Measurements from ENCODE around the gene ITIH1. TPM values are rescaled to one million over a fixed set of nuclear protein-coding genes. Genes with fewer than 3 reads are reported as not detected.
"Not testable (repeated sequence)": the region's sequence is repeated elsewhere in the genome, so short reads cannot be mapped to it uniquely, and the experiment has no call there.

ITIH1 gene
- total RNA-seq, 1 donor, result not detected

DNA sequence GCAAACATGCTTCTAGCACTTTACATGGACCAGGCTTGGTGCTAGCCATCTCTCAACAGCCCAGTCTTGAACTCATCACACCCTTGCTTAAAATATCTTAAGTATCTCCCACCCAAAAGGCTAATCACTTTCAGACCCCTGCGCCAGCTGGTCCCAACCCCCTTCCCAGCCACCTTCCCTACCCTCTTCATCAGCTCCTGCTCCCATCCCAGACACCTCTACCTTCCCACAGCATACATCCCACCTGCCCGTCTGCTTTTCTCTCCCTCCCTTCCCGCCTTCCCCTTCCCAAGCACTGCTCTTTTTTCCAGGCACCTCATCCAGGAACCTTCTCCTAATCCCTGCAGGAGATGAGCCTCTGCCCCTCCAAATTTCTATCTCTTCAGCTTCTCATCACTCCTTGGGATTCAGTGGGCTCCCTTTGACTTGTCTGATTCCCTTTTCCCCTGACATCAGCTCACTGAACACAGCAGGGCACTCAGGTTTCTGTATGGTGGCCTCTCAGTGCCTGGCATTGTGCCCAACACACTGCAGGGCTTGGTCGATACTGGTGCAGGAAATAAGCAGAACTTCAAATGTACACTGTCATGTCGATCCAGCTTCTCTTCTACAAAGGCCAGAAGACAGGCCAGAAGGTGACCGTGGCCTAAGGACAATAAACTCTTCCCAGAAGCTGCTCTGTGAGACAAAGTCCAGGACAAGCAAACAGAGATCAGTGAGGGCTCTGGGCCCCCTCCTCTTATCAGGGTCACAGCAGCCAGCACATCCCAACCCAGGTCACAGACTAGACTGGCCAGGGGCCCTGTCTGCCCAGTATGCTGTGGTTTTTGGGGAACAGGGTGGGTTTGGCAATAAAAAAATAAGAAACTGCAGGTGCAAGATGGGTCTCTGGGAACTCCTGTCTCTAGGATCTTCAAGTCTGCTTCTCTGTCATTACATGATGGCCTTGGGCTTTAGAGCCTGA is 2.2 kb upstream of the ITIH1 start:
- Histone ChIP-seq H3K27me3 (ENCODE audit: insufficient read depth, low read length) (peaks cover 7% of the 10 kb centered on the region), H3K36me3 (ENCODE audit: insufficient read depth, low read length) (no peaks in the 10 kb centered on the region), H3K4me2 (ENCODE audit: insufficient read depth, low read length) (no peak overlapping the region), H3K9me3 (ENCODE audit: low read depth, low read length) (no peaks in the 10 kb centered on the region), H3K4me3 (ENCODE audit: insufficient read depth, low read length) (no peak overlapping the region), H2AFZ (ENCODE audit: low read length) (no peak overlapping the region), H3K4me1 (ENCODE audit: insufficient read depth, low read length) (no peaks in the 10 kb centered on the region), H4K20me1 (ENCODE audit: insufficient read depth, low read length) (no peaks in the 10 kb centered on the region), H3K27ac (ENCODE audit: low read depth, low read length) (no peak overlapping the region), H3K79me2 (ENCODE audit: insufficient read depth, low read length) (peaks cover 4% of the 10 kb centered on the region)
- TF ChIP-seq, protein P1, sequence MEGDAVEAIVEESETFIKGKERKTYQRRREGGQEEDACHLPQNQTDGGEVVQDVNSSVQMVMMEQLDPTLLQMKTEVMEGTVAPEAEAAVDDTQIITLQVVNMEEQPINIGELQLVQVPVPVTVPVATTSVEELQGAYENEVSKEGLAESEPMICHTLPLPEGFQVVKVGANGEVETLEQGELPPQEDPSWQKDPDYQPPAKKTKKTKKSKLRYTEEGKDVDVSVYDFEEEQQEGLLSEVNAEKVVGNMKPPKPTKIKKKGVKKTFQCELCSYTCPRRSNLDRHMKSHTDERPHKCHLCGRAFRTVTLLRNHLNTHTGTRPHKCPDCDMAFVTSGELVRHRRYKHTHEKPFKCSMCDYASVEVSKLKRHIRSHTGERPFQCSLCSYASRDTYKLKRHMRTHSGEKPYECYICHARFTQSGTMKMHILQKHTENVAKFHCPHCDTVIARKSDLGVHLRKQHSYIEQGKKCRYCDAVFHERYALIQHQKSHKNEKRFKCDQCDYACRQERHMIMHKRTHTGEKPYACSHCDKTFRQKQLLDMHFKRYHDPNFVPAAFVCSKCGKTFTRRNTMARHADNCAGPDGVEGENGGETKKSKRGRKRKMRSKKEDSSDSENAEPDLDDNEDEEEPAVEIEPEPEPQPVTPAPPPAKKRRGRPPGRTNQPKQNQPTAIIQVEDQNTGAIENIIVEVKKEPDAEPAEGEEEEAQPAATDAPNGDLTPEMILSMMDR (IDR thresholded peaks at IDR 0.05; ENCODE audit: extremely low read depth, low read depth, low read length), result no peak
- no peak for DNase-seq (ENCODE audit: insufficient read length, low spot score, missing footprints)

DNA sequence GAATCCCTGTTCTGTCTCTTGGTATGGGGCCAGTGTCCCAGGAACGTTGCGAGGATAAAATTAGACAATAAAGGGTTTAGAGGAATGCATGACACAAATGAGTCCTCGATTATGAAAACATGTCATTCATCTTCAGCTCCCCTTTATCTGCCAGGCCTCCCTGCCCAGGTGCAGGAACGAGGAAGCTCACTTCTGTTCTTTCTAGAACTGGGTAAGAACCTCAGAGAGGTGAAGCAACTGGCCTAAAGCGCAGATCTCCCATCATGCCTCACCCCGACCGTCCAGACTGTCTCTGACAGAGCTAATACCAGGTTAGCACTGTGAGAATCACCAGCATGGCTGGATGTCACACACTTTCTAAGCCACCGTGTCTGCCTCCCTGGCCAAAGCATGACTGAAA is 1.5 kb upstream of the ITIH1 start:
- H4K20me1 ChIP-seq (ENCODE audit: insufficient read depth, low read length), result no peaks in the 10 kb centered on the region
- no peaks in the 10 kb centered on the region for H3K9me3 ChIP-seq (ENCODE audit: low read depth, low read length)
- no peak for DNase-seq (ENCODE audit: insufficient read length, low spot score, missing footprints)
- no peaks in the 10 kb centered on the region for H3K36me3 ChIP-seq (ENCODE audit: insufficient read depth, low read length)
- H3K79me2 ChIP-seq (ENCODE audit: insufficient read depth, low read length), result no peaks in the 10 kb centered on the region
- no peak overlapping the region for H3K4me3 ChIP-seq (ENCODE audit: insufficient read depth, low read length)
- TF ChIP-seq, protein P1 (IDR thresholded peaks at IDR 0.05; ENCODE audit: extremely low read depth, low read depth, low read length), result no peak
- H3K4me2 ChIP-seq (ENCODE audit: insufficient read depth, low read length), result no peak overlapping the region
- no peak overlapping the region for H3K27ac ChIP-seq (ENCODE audit: low read depth, low read length)
- H2AFZ ChIP-seq (ENCODE audit: low read length), result no peak overlapping the region
- H3K27me3 ChIP-seq (ENCODE audit: insufficient read depth, low read length), result peaks cover 14% of the 10 kb centered on the region
- H3K4me1 ChIP-seq (ENCODE audit: insufficient read depth, low read length), result no peaks in the 10 kb centered on the region

DNA sequence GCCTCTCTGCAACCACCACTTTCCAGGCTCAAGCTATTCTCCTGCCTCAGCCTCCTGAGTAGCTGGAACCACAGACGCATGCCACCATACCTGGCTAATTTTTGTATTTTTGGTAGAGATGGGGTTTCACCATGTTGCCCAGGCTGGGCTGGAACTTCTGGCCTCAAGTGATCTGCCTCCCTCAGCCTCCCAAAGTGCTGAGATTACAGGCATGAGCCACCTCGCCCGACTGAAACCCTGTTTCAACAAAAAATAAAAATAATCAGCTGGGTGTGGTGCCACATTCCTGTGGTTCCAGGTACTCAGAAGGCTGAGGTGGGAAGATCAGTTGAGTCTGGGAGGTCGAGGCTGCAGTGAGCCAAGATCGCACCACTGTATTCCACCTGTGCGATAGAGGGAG is 913 bp upstream of the ITIH1 start:
- not testable (repeated sequence) for H3K4me1 ChIP-seq (ENCODE audit: insufficient read depth, low read length); H3K4me3 ChIP-seq (ENCODE audit: insufficient read depth, low read length); DNase-seq (ENCODE audit: insufficient read length, low spot score, missing footprints); H3K36me3 ChIP-seq (ENCODE audit: insufficient read depth, low read length); H3K27ac ChIP-seq (ENCODE audit: low read depth, low read length); H3K4me2 ChIP-seq (ENCODE audit: insufficient read depth, low read length); H2AFZ ChIP-seq (ENCODE audit: low read length); H3K79me2 ChIP-seq (ENCODE audit: insufficient read depth, low read length); H3K9me3 ChIP-seq (ENCODE audit: low read depth, low read length); H4K20me1 ChIP-seq (ENCODE audit: insufficient read depth, low read length)
- H3K27me3 ChIP-seq (ENCODE audit: insufficient read depth, low read length), result peaks cover 19% of the 10 kb centered on the region

DNA sequence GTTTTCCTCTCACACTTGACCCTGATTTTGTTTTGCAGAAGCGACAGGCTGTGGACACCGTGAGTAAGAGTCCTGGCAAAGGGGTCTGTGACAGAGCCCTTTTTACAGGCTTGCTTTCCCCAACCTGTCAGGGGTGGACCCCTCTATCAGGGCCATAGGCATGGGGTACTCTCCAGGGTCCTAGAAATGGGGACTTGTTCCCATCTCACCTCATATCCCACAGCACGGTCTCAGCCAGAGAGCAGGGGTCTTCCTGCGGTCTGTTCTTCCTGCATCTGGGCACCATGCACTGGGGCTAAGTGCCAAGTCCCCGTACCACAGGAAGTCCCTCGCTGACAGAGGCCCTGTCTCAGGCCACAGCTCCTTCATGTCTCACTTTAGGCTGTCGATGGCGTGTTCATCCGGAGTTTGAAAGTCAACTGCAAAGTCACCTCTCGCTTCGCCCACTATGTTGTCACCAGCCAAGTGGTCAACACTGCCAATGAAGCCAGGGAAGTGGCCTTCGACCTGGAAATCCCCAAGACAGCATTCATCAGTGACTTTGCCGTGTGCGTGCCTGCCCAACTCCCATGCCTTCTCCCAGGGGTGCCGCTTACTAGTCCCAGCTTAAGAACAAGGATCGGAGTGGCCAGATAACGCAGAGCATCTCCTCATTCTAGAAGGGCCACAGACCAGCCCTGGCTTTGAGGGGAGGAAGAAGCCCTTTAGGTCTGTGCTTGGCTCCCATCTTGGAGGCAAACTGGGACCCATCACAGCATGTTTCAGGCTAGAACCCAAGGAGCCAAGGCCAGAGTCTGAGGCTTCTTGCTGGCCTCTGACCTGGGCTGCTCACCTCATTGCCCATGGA is 783 bp downstream of the ITIH1 start:
- H3K4me2 ChIP-seq (ENCODE audit: insufficient read depth, low read length), result no peak overlapping the region

More for the DNA sequence above, 783 bp downstream of the ITIH1 start:
- Histone ChIP-seq H3K79me2 (ENCODE audit: insufficient read depth, low read length) (no peaks in the 10 kb centered on the region), H3K27ac (ENCODE audit: low read depth, low read length) (no peak overlapping the region), H3K4me3 (ENCODE audit: insufficient read depth, low read length) (no peak overlapping the region), H3K27me3 (ENCODE audit: insufficient read depth, low read length) (peaks cover 33% of the 10 kb centered on the region), H3K36me3 (ENCODE audit: insufficient read depth, low read length) (no peaks in the 10 kb centered on the region), H4K20me1 (ENCODE audit: insufficient read depth, low read length) (no peaks in the 10 kb centered on the region), H3K4me1 (ENCODE audit: insufficient read depth, low read length) (no peaks in the 10 kb centered on the region), H3K9me3 (ENCODE audit: low read depth, low read length) (no peaks in the 10 kb centered on the region), H2AFZ (ENCODE audit: low read length) (no peak overlapping the region)
- TF ChIP-seq, protein P1 (IDR thresholded peaks at IDR 0.05; ENCODE audit: extremely low read depth, low read depth, low read length), result no peak
- no peak for DNase-seq (ENCODE audit: insufficient read length, low spot score, missing footprints)
